Lower leg skin (tissue), 3 donors: ENCODE measurements around the gene CBY2.

Experiments used
- POLR2A ChIP-seq, 2 donors: fragments of 450-650 bp; IDR thresholded peaks; one replicate each; pipeline ENCODE4 v1.6.1; 2016 to 2017; ENCODE audit warnings: antibody characterized with exemption in 2 of 2, mild to moderate bottlenecking in 1 of 2, moderate library complexity in 1 of 2
- TF ChIP-seq, protein P1 (sequence below), 3 donors: fragments of 450-650 bp; IDR thresholded peaks; one replicate each; pipeline ENCODE4 v1.5.1; 2016; ENCODE audit warnings: antibody characterized with exemption in 3 of 3, mild to moderate bottlenecking in 3 of 3, moderate library complexity in 2 of 3

- TF ChIP-seq, protein P1, sequence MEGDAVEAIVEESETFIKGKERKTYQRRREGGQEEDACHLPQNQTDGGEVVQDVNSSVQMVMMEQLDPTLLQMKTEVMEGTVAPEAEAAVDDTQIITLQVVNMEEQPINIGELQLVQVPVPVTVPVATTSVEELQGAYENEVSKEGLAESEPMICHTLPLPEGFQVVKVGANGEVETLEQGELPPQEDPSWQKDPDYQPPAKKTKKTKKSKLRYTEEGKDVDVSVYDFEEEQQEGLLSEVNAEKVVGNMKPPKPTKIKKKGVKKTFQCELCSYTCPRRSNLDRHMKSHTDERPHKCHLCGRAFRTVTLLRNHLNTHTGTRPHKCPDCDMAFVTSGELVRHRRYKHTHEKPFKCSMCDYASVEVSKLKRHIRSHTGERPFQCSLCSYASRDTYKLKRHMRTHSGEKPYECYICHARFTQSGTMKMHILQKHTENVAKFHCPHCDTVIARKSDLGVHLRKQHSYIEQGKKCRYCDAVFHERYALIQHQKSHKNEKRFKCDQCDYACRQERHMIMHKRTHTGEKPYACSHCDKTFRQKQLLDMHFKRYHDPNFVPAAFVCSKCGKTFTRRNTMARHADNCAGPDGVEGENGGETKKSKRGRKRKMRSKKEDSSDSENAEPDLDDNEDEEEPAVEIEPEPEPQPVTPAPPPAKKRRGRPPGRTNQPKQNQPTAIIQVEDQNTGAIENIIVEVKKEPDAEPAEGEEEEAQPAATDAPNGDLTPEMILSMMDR (IDR thresholded peaks at IDR 0.05), result no peak
- TF ChIP-seq POLR2A (IDR thresholded peaks at IDR 0.05), result no peak
Observed at GRCh38 chr13:45747071-45747470, 45.0 kb downstream of the CBY2 start.
